ENCODE measurements around the gene GLDN. TPM values are rescaled to one million over a fixed set of nuclear protein-coding genes. Genes with fewer than 3 reads are reported as not detected.

GLDN gene
- total RNA-seq, 2 donors from 2014 or later: not detected

GRCh38 chr15:51332206-51333147 is 9.0 kb upstream of the GLDN start:
- Mint-ChIP-seq H3K27ac (no peak overlapping the region), H3K9me3 (no peaks in the 10 kb centered on the region), H3K4me1 (ENCODE audit: low read depth in 2 of 2) (no peaks in the 10 kb centered on the region), H3K4me3 (no peak overlapping the region), H3K27me3 (peaks cover 8 to 9% of the 10 kb centered on the region in 2 donors), H3K36me3 (no peaks in the 10 kb centered on the region)
- ATAC-seq: no peak
- DNase-seq (ENCODE audit: low spot score): no peak

- DNase-seq (ENCODE audit: low spot score) (no peak), ATAC-seq (no peak)
- no peaks in the 10 kb centered on the region for H3K4me1 Mint-ChIP-seq (ENCODE audit: low read depth in 2 of 2)
- H3K27me3 Mint-ChIP-seq: peaks cover 8 to 9% of the 10 kb centered on the region in 2 donors
- no peaks in the 10 kb centered on the region for H3K9me3 Mint-ChIP-seq
- no peaks in the 10 kb centered on the region for H3K36me3 Mint-ChIP-seq
- H3K4me3 Mint-ChIP-seq: no peak overlapping the region
- no peak overlapping the region for H3K27ac Mint-ChIP-seq
Measured at GRCh38 chr15:51333571-51333970, 7.9 kb upstream of the GLDN start.

- H3K4me3 Mint-ChIP-seq: no peak overlapping the region
- peaks cover 8 to 9% of the 10 kb centered on the region in 2 donors for H3K27me3 Mint-ChIP-seq
- H3K27ac Mint-ChIP-seq: no peak overlapping the region
- no peaks in the 10 kb centered on the region for H3K9me3 Mint-ChIP-seq
- no peaks in the 10 kb centered on the region for H3K4me1 Mint-ChIP-seq (ENCODE audit: low read depth in 2 of 2)
- DNase-seq (ENCODE audit: low spot score) (no peak), ATAC-seq (no peak)
- no peaks in the 10 kb centered on the region for H3K36me3 Mint-ChIP-seq
Measured at GRCh38 chr15:51334011-51334451, 7.4 kb upstream of the GLDN start.

GRCh38 chr15:51335087-51335486 is 6.4 kb upstream of the GLDN start:
- Mint-ChIP-seq H3K27ac (no peak overlapping the region), H3K9me3 (no peaks in the 10 kb centered on the region), H3K4me1 (ENCODE audit: low read depth in 2 of 2) (no peaks in the 10 kb centered on the region)

GRCh38 chr15:51335538-51336410 is 5.7 kb upstream of the GLDN start:
- Mint-ChIP-seq H3K9me3 (no peaks in the 10 kb centered on the region), H3K27ac (no peak overlapping the region), H3K36me3 (no peaks in the 10 kb centered on the region), H3K27me3 (peaks cover 9 to 20% of the 10 kb centered on the region in 2 donors), H3K4me3 (no peak overlapping the region), H3K4me1 (ENCODE audit: low read depth in 2 of 2) (no peaks in the 10 kb centered on the region)
- no peak for ATAC-seq
- no peak for DNase-seq (ENCODE audit: low spot score)

More at GRCh38 chr15:51335087-51335486, 6.4 kb upstream of the GLDN start:
- ATAC-seq (no peak), DNase-seq (ENCODE audit: low spot score) (no peak)
- Mint-ChIP-seq H3K27me3 (peaks cover 10 to 15% of the 10 kb centered on the region in 2 donors), H3K36me3 (no peaks in the 10 kb centered on the region), H3K4me3 (no peak overlapping the region)

GRCh38 chr15:51338496-51338895 is 3.0 kb upstream of the GLDN start, which contains the start of gene CYP19A1:
Gene CYP19A1, minus strand, starts transcription at chr15:51338596. Its CDS starts 95,684 bp downstream, at chr15:51242912.
- no peak within 1 kb of the TSS for H3K27ac Mint-ChIP-seq
- peaks cover 12 to 28% of the 10 kb centered on the region in 2 donors for H3K27me3 Mint-ChIP-seq
- H3K4me1 Mint-ChIP-seq (ENCODE audit: low read depth in 2 of 2): no peaks in the 10 kb centered on the region
- H3K9me3 Mint-ChIP-seq: no peaks in the 10 kb centered on the region
- no peaks in the 10 kb centered on the region for H3K36me3 Mint-ChIP-seq
- DNase-seq (ENCODE audit: low spot score) (no peak), ATAC-seq (no peak)
- H3K4me3 Mint-ChIP-seq: no peak within 1 kb of the TSS

GRCh38 chr15:51342227-51342999 is 958 bp downstream of the GLDN start:
- peaks cover 19 to 41% of the 10 kb centered on the region in 2 donors for H3K27me3 Mint-ChIP-seq
- DNase-seq (ENCODE audit: low spot score): no peak
- no peak overlapping the region for H3K4me3 Mint-ChIP-seq

GRCh38 chr15:51343466-51343865 is 2.0 kb downstream of the GLDN start:
- H3K27ac Mint-ChIP-seq: no peak overlapping the region
- no peak for ATAC-seq

More at GRCh38 chr15:51342227-51342999, 958 bp downstream of the GLDN start:
- no peaks in the 10 kb centered on the region for H3K4me1 Mint-ChIP-seq (ENCODE audit: low read depth in 2 of 2)
- H3K36me3 Mint-ChIP-seq: no peaks in the 10 kb centered on the region
- H3K9me3 Mint-ChIP-seq: no peaks in the 10 kb centered on the region
- H3K27ac Mint-ChIP-seq: no peak overlapping the region
- no peak for ATAC-seq

GRCh38 chr15:51346136-51346535 is 4.7 kb downstream of the GLDN start:
- ATAC-seq: no peak

More at GRCh38 chr15:51343466-51343865, 2.0 kb downstream of the GLDN start:
- H3K4me1 Mint-ChIP-seq (ENCODE audit: low read depth in 2 of 2): no peaks in the 10 kb centered on the region
- no peaks in the 10 kb centered on the region for H3K36me3 Mint-ChIP-seq
- peaks cover 19 to 41% of the 10 kb centered on the region in 2 donors for H3K27me3 Mint-ChIP-seq
- no peaks in the 10 kb centered on the region for H3K9me3 Mint-ChIP-seq
- no peak for DNase-seq (ENCODE audit: low spot score)
- no peak overlapping the region for H3K4me3 Mint-ChIP-seq

GRCh38 chr15:51348688-51349087 is 7.2 kb downstream of the GLDN start:
- H3K4me1 Mint-ChIP-seq (ENCODE audit: low read depth in 2 of 2): no peaks in the 10 kb centered on the region
- no peaks in the 10 kb centered on the region for H3K9me3 Mint-ChIP-seq
- H3K27me3 Mint-ChIP-seq: peaks cover 26 to 33% of the 10 kb centered on the region in 2 donors
- ATAC-seq (no peak), DNase-seq (ENCODE audit: low spot score) (no peak)
- no peak overlapping the region for H3K27ac Mint-ChIP-seq
- no peak overlapping the region for H3K4me3 Mint-ChIP-seq
- H3K36me3 Mint-ChIP-seq: no peaks in the 10 kb centered on the region

More at GRCh38 chr15:51346136-51346535, 4.7 kb downstream of the GLDN start:
- H3K27ac Mint-ChIP-seq: no peak overlapping the region
- DNase-seq (ENCODE audit: low spot score): no peak
- peaks cover 16 to 32% of the 10 kb centered on the region in 2 donors for H3K27me3 Mint-ChIP-seq
- no peaks in the 10 kb centered on the region for H3K4me1 Mint-ChIP-seq (ENCODE audit: low read depth in 2 of 2)
- H3K36me3 Mint-ChIP-seq: no peaks in the 10 kb centered on the region
- no peaks in the 10 kb centered on the region for H3K9me3 Mint-ChIP-seq
- H3K4me3 Mint-ChIP-seq: no peak overlapping the region

GRCh38 chr15:51349156-51349844 is 7.8 kb downstream of the GLDN start:
- ATAC-seq (no peak), DNase-seq (ENCODE audit: low spot score) (no peak)
- no peak overlapping the region for H3K4me3 Mint-ChIP-seq
- H3K27me3 Mint-ChIP-seq: peaks cover 28 to 39% of the 10 kb centered on the region in 2 donors
- H3K9me3 Mint-ChIP-seq: peaks cover under 1% of the 10 kb centered on the region
- H3K36me3 Mint-ChIP-seq: no peaks in the 10 kb centered on the region
- H3K4me1 Mint-ChIP-seq (ENCODE audit: low read depth in 2 of 2): no peaks in the 10 kb centered on the region
- no peak overlapping the region for H3K27ac Mint-ChIP-seq

GRCh38 chr15:51350723-51351122 is 9.3 kb downstream of the GLDN start:
- Mint-ChIP-seq H3K36me3 (no peaks in the 10 kb centered on the region), H3K27me3 (peaks cover 21 to 35% of the 10 kb centered on the region in 2 donors), H3K9me3 (peaks cover 4% of the 10 kb centered on the region), H3K4me1 (ENCODE audit: low read depth in 2 of 2) (no peaks in the 10 kb centered on the region), H3K4me3 (no peak overlapping the region), H3K27ac (no peak overlapping the region)
- DNase-seq (ENCODE audit: low spot score) (no peak), ATAC-seq (no peak)
